Measurements from ENCODE around the gene PRSS57.
A peak's percentile ranks its signal among the peaks of the same experiment; 100 is the strongest.

Gene PRSS57

GRCh38 chr19:678791-679388 lies 16.4 kb downstream of the PRSS57 start:
- TF ChIP-seq CTCF (IDR thresholded peaks at IDR 0.05; ENCODE audit: low read depth, low read length), result no peak
- peak overlapping the region; percentile 61 for H3K4me3 ChIP-seq (ENCODE audit: low read depth, low read length)

DNA sequence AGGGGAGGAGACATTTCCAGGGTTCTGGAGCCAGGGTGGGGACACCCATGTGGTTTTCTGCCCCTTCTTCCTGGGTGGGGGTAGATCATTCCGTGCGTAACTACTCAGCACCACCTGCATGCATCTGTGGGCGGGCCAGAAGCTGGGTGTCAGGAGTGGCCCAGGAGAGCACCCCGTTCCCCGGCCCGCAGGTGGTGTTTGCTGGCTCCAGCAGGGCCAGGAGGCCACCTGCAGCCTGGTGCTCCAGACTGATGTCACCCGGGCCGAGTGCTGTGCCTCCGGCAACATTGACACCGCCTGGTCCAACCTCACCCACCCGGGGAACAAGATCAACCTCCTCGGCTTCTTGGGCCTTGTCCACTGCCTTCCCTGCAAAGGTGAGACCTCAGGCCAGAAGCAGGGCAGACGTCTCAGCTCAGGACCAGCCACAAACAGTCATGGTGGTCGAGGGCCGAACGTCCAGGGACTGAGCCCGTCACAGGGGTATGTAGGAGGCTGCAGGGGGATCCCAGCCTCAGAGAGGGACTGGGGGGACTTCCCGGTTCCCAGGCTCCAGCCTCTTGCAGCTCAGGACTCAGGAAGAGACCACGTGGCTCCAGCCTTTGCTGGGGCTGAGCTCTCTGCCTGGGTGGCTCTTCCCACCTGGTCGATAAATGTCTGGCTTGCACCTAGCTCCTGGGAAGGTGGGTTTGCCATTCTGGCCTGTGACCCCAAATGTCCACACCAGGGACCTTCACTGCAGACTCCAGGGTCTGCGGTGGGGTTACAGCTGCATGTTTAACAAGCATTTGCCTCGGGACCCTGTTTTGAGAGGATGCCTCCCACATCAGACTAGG lies 17.4 kb downstream of the PRSS57 start:
- peak overlapping the region; percentile 75 for H3K4me3 ChIP-seq (ENCODE audit: low read depth, low read length)
- TF ChIP-seq CTCF (IDR thresholded peaks at IDR 0.05; ENCODE audit: low read depth, low read length), result no peak

DNA sequence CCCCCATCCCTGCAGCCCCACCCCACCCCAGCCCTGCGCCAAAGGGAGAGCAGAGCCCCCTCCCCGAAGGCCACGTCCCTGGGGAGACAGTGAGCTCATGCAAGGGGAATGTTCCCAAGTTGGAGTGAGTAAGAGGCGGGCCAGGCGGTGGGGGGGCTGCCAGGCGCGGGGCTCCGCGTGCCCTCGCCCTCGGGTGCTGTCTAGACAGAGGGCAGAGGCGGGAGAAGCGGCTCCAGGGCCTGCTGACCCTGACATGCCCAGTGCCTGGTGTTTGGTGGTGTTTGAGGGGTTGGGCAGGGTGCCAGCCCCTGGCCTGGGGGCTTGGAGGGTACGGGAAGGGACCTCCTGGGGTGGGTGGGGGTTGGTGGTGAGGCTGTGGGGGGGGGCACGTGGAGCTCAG lies 18.1 kb downstream of the PRSS57 start:
- TF ChIP-seq CTCF (IDR thresholded peaks at IDR 0.05; ENCODE audit: low read depth, low read length), result no peak
- H3K4me3 ChIP-seq (ENCODE audit: low read depth, low read length), result peak overlapping the region; percentile 75

GRCh38 chr19:676339-677105 lies 18.7 kb downstream of the PRSS57 start, which contains the start of gene FSTL3:
Gene FSTL3 (plus strand): TSS chr19:676392. CDS start chr19:676424, 32 bp downstream.
- no peak for TF ChIP-seq CTCF (IDR thresholded peaks at IDR 0.05; ENCODE audit: low read depth, low read length)
- peak within 1 kb of the TSS; percentile 75 for H3K4me3 ChIP-seq (ENCODE audit: low read depth, low read length)

- H3K4me3 ChIP-seq (ENCODE audit: low read depth, low read length), result peak overlapping the region; percentile 75
- TF ChIP-seq CTCF (IDR thresholded peaks at IDR 0.05; ENCODE audit: low read depth, low read length), result no peak
Observed at GRCh38 chr19:676007-676338, 19.3 kb downstream of the PRSS57 start.

- no peak for TF ChIP-seq CTCF (IDR thresholded peaks at IDR 0.05; ENCODE audit: low read depth, low read length)
- H3K4me3 ChIP-seq (ENCODE audit: low read depth, low read length), result no peak overlapping the region
Observed at GRCh38 chr19:674282-675151, 20.7 kb downstream of the PRSS57 start.
